22Rv1 (cell line): ENCODE measurements around the gene GNG4.

Source experiments
- CTCF ChIP-seq: fragments of 450-650 bp; IDR thresholded peaks from 2 replicates; pipeline ENCODE4 v1.5.1; 2017; ENCODE audit warnings: mild to moderate bottlenecking
- ZFX ChIP-seq: fragments of 450-650 bp; IDR thresholded peaks from 2 replicates; pipeline ENCODE4 v1.6.1; 2017; ENCODE audit warnings: antibody characterized with exemption, borderline replicate concordance

GRCh38 chr1:235503403-235504121, 146.0 kb downstream of the GNG4 start:
- no peak for TF ChIP-seq CTCF
- TF ChIP-seq ZFX: no peak
